B cell (primary cell): ENCODE data around the gene RIPPLY2. TPM values are rescaled to one million over a fixed set of nuclear protein-coding genes. Genes with fewer than 3 reads are reported as not detected.

Source experiments
- ATAC-seq: fragments of 200-7000 bp; cut with Tn5 transposase; one replicate; pipeline ENCODE4 v1.10.0; 2021; ENCODE audit warnings: low read depth, mild to moderate bottlenecking, moderate number of reproducible peaks, moderate library complexity
- CTCF ChIA-PET: fragments of 350-600 bp; sonication (Branson Sonifier 250); formaldehyde crosslinking; loops from one replicate; lab custom pipeline; 2021; ENCODE audit warnings: antibody characterized with exemption, inconsistent platforms; lab: Charles Lee
- POLR2A ChIA-PET: fragments of 350-600 bp; sonication (Branson Sonifier 250); formaldehyde crosslinking; loops from one replicate; lab custom pipeline; 2021; ENCODE audit warnings: antibody characterized with exemption; lab: Charles Lee
- DNase-seq: peaks from one replicate; pipeline ENCODE4 v3.0.0; 2013
- H2AFZ ChIP-seq: 2 replicates; pipeline ENCODE4 v1.6.1; 2012; ENCODE audit warnings: mild to moderate bottlenecking, low read depth, low read length; ENCODE audit not compliant: insufficient read depth, poor library complexity, severe bottlenecking
- H3K27ac ChIP-seq, 2 donors: 1 replicate in 1 of 2; 2 replicates in 1 of 2; pipeline ENCODE4 v1.5.1; 2012 to 2013; ENCODE audit warnings: low read length in 2 of 2, mild to moderate bottlenecking in 2 of 2, moderate library complexity in 1 of 2
- H3K27me3 ChIP-seq, 4 experiments: fragments of 200-600 bp in 1 of 4; sonication (generic) in 1 of 4; replicated peaks in 1 of 4; 1 replicate in 2 of 4; 2 replicates in 2 of 4; pipeline versions ENCODE4 v1.6.1 to v1.7.0; 2013 to 2016; ENCODE audit warnings: low read length in 3 of 4, mild to moderate bottlenecking in 2 of 4, mixed read lengths in 1 of 4, moderate library complexity in 1 of 4; ENCODE audit not compliant: insufficient read depth in 4 of 4, control insufficient read depth in 3 of 4; ENCODE audit errors: control extremely low read depth in 1 of 4
- H3K36me3 ChIP-seq, 2 experiments: replicated peaks in 1 of 2; 1 replicate in 1 of 2; 2 replicates in 1 of 2; pipeline versions ENCODE4 v1.6.1 to v1.7.1; 2013; ENCODE audit warnings: low read length in 1 of 2; ENCODE audit not compliant: insufficient read depth in 2 of 2, control insufficient read depth in 1 of 2; ENCODE audit errors: control extremely low read depth in 1 of 2, extremely low read depth in 1 of 2
- H3K4me1 ChIP-seq, 2 donors: fragments of 200-600 bp in 1 of 2; sonication (generic) in 1 of 2; 1 replicate in 1 of 2; 2 replicates in 1 of 2; pipeline versions ENCODE4 v1.5.1 to v1.6.1; 2013 to 2017; ENCODE audit warnings: low read length in 2 of 2; ENCODE audit not compliant: control insufficient read depth in 2 of 2, insufficient read depth in 2 of 2
- H3K4me2 ChIP-seq: replicated peaks from 2 replicates; pipeline ENCODE3; 2012; ENCODE audit warnings: mild to moderate bottlenecking, low read depth, low read length; ENCODE audit not compliant: poor library complexity, severe bottlenecking
- H3K4me3 ChIP-seq, 5 experiments: fragments of 200-600 bp in 1 of 5; sonication (generic) in 1 of 5; 1 replicate in 3 of 5; 2 replicates in 2 of 5; pipeline versions ENCODE4 v1.5.1 to v1.7.0; 2011 to 2016; ENCODE audit warnings: low read length in 4 of 5, mild to moderate bottlenecking in 4 of 5, low read depth in 2 of 5, control low read depth in 1 of 5, moderate library complexity in 1 of 5; ENCODE audit not compliant: insufficient read depth in 1 of 5; ENCODE audit errors: control extremely low read depth in 1 of 5, extremely low read depth in 1 of 5
- H3K79me2 ChIP-seq: fragments of 200-600 bp; sonication (generic); one replicate; pipeline ENCODE4 v1.6.0; 2016; ENCODE audit warnings: low read length; ENCODE audit not compliant: control insufficient read depth, insufficient read depth
- H3K9ac ChIP-seq: fragments of 200-600 bp; sonication (generic); 2 replicates; pipeline ENCODE4 v1.6.1; 2017; ENCODE audit warnings: mild to moderate bottlenecking, low read length, moderate library complexity
- H3K9me3 ChIP-seq, 3 donors: one replicate each; pipeline versions ENCODE4 v1.6.1 to v1.7.1; 2013; ENCODE audit warnings: low read length in 2 of 3; ENCODE audit not compliant: control insufficient read depth in 2 of 3, insufficient read depth in 1 of 3; ENCODE audit errors: control extremely low read depth in 1 of 3
- H4K20me1 ChIP-seq: 2 replicates; pipeline ENCODE4 v1.6.0; 2012; ENCODE audit warnings: mild to moderate bottlenecking, low read length; ENCODE audit not compliant: insufficient read depth, control insufficient read depth, poor library complexity, severe bottlenecking
- H3K27ac Mint-ChIP-seq: one replicate; pipeline ENCODE4 v1.8.0; 2021; ENCODE audit warnings: mixed read lengths
- H3K27me3 Mint-ChIP-seq: one replicate; pipeline ENCODE4 v1.8.0; 2021; ENCODE audit warnings: mixed read lengths
- H3K4me1 Mint-ChIP-seq: one replicate; pipeline ENCODE4 v1.8.0; 2021; ENCODE audit warnings: mixed read lengths
- H3K4me3 Mint-ChIP-seq: one replicate; pipeline ENCODE4 v1.8.0; 2021; ENCODE audit warnings: mixed read lengths
- H3K9me3 Mint-ChIP-seq: one replicate; pipeline ENCODE4 v1.8.0; 2022; ENCODE audit warnings: mixed read lengths; ENCODE audit not compliant: insufficient read depth
- CTCF ChIP-seq: fragments of 200-600 bp; IDR thresholded peaks from one replicate; pipeline ENCODE4 v1.8.0; 2022; ENCODE audit warnings: antibody characterized with exemption, mild to moderate bottlenecking
- EZH2 ChIP-seq: IDR thresholded peaks from 2 replicates; pipeline ENCODE4 v1.6.1; 2012; ENCODE audit warnings: borderline replicate concordance, low read depth, mild to moderate bottlenecking, moderate library complexity, low read length; ENCODE audit not compliant: insufficient read depth, poor library complexity, severe bottlenecking
- WGBS: methylation state at CpG from one replicate; pipeline ENCODE4 v1.1.5; 2013; ENCODE audit warnings: missing lambda C conversion rate; ENCODE audit not compliant: insufficient coverage; 5-methylcytosine and 5-hydroxymethylcytosine counted together
- intact Hi-C: fragments of 100-400 bp; cut with micrococcal nuclease; formaldehyde crosslinking; loops from one replicate; pipeline ENCODE4 v1.10.0; 2022
- polyA plus RNA-seq: library from polyadenylated mRNA; depleted of rRNA; stranded (reverse); fragments of >200 nt; gene quantifications from 2 replicates; pipeline ENCODE4 v1.2.3, GENCODE V29; 2012
- total RNA-seq, 2 donors: library from RNA; stranded (reverse); fragments of 120-200 nt in 1 of 2; gene quantifications; 1 replicate in 1 of 2; 2 replicates in 1 of 2; pipeline versions ENCODE4 v1.2.3 to v1.2.4, GENCODE V29; 2013 to 2022

RIPPLY2 gene
- total and polyA plus RNA-seq, 2 donors (not counting 1 experiment from before 2014, with no cell fraction given) = not detected

GRCh38 chr6:83890520-83890919 lies 37.4 kb downstream of the RIPPLY2 start:
- WGBS = 100% methylated on average over 2 of the region's 4 CpGs
- Mint-ChIP-seq H3K27ac (no peak overlapping the region), H3K9me3 (no peaks in the 10 kb centered on the region), H3K27me3 (no peaks in the 10 kb centered on the region), H3K4me1 (peaks cover 54% of the 10 kb centered on the region), H3K4me3 (no peak overlapping the region)
- Histone ChIP-seq H2AFZ (no peak overlapping the region), H3K9ac (no peak overlapping the region), H3K4me2 (no peak overlapping the region), H3K4me3 (no peak overlapping the region), H3K27ac (no peak overlapping the region), H3K79me2 (peaks cover 93% of the 10 kb centered on the region), H3K9me3 (peaks cover 0 to 2% (median 0%) of the 10 kb centered on the region in 3 donors), H3K36me3 (peaks cover 3 to 17% of the 10 kb centered on the region in 2 experiments), H3K4me1 (peaks cover 5 to 7% of the 10 kb centered on the region in 2 donors), H3K27me3 (no peaks in the 10 kb centered on the region), H4K20me1 (peaks cover 71% of the 10 kb centered on the region)
- TF ChIP-seq CTCF (no peak), EZH2 (no peak)
- ChIA-PET CTCF (no interaction called here), POLR2A (no interaction called here)
- intact Hi-C loops = no loop called here
- ATAC-seq = no peak
- no peak for DNase-seq

- TF ChIP-seq EZH2 (no peak), CTCF (no peak)
- H3K27ac ChIP-seq = no peak overlapping the region
- H3K4me1 ChIP-seq = peaks cover 5 to 7% of the 10 kb centered on the region in 2 donors
- Mint-ChIP-seq H3K4me1 (peaks cover 52% of the 10 kb centered on the region), H3K9me3 (no peaks in the 10 kb centered on the region), H3K4me3 (no peak overlapping the region), H3K27me3 (no peaks in the 10 kb centered on the region), H3K27ac (no peak overlapping the region)
- WGBS = 94% methylated on average over 4 of the region's 4 CpGs
- no peak overlapping the region for H3K4me3 ChIP-seq
- peaks cover 0 to 2% (median 0%) of the 10 kb centered on the region in 3 donors for H3K9me3 ChIP-seq
- no peak overlapping the region for H2AFZ ChIP-seq
- intact Hi-C loops = no loop called here
- no peak overlapping the region for H3K9ac ChIP-seq
- DNase-seq (no peak), ATAC-seq (no peak)
- no peaks in the 10 kb centered on the region for H3K27me3 ChIP-seq
- POLR2A ChIA-PET = no interaction called here
- H4K20me1 ChIP-seq = peaks cover 72% of the 10 kb centered on the region
- H3K4me2 ChIP-seq = no peak overlapping the region
- H3K36me3 ChIP-seq = peaks cover 3 to 22% of the 10 kb centered on the region in 2 experiments
- CTCF ChIA-PET = no interaction called here
- H3K79me2 ChIP-seq = peaks cover 93% of the 10 kb centered on the region
Observed at GRCh38 chr6:83891586-83891985, 38.4 kb downstream of the RIPPLY2 start.
